ENCODE measurements around the gene LRRC23.

Gene LRRC23

GRCh38 chr12:6942331-6942665 lies 37.7 kb downstream of the LRRC23 start:
- DNase-seq (ENCODE audit: low read depth in 1 of 2, low spot score in 1 of 2), result no peak

- DNase-seq (ENCODE audit: low read depth in 1 of 2, low spot score in 1 of 2), result peak in 1 of 2 donors; percentile 54
Measured at GRCh38 chr12:6943389-6943721, 38.7 kb downstream of the LRRC23 start.

- DNase-seq (ENCODE audit: low read depth in 1 of 2, low spot score in 1 of 2), result peak; percentile 53 to 59
Measured at GRCh38 chr12:6943722-6944380, 39.2 kb downstream of the LRRC23 start, which contains the start of the genes C12orf57 and RNU7-1. Gene C12orf57, plus strand, starts transcription at chr12:6944022. Its CDS starts 100 bp downstream, at chr12:6944122. Gene RNU7-1, plus strand, starts transcription at chr12:6943816.

GRCh38 chr12:6944381-6945186 lies 40.0 kb downstream of the LRRC23 start:
- DNase-seq (ENCODE audit: low read depth in 1 of 2, low spot score in 1 of 2), result peak; percentile 68 to 73

- no peak for DNase-seq (ENCODE audit: low read depth in 1 of 2, low spot score in 1 of 2)
Measured at GRCh38 chr12:6945613-6946012, 41.0 kb downstream of the LRRC23 start.

GRCh38 chr12:6946033-6946919 lies 41.7 kb downstream of the LRRC23 start:
- DNase-seq (ENCODE audit: low read depth in 1 of 2, low spot score in 1 of 2), result no peak

GRCh38 chr12:6946920-6947374 lies 42.3 kb downstream of the LRRC23 start:
- no peak for DNase-seq (ENCODE audit: low read depth in 1 of 2, low spot score in 1 of 2)

GRCh38 chr12:6947615-6948014 lies 43.0 kb downstream of the LRRC23 start:
- no peak for DNase-seq (ENCODE audit: low read depth in 1 of 2, low spot score in 1 of 2)

GRCh38 chr12:6948873-6949594 lies 44.4 kb downstream of the LRRC23 start:
- DNase-seq (ENCODE audit: low read depth in 1 of 2, low spot score in 1 of 2), result no peak

GRCh38 chr12:6950401-6950801 lies 45.8 kb downstream of the LRRC23 start:
- no peak for DNase-seq (ENCODE audit: low read depth in 1 of 2, low spot score in 1 of 2)

GRCh38 chr12:6950811-6951540 lies 46.4 kb downstream of the LRRC23 start, which contains the start of gene PTPN6:
Gene PTPN6, plus strand, starts transcription at chr12:6951356. Its CDS starts 157 bp downstream, at chr12:6951513.
- DNase-seq (ENCODE audit: low read depth in 1 of 2, low spot score in 1 of 2), result no peak

- DNase-seq (ENCODE audit: low read depth in 1 of 2, low spot score in 1 of 2), result no peak
Measured at GRCh38 chr12:6951551-6952120, 47.0 kb downstream of the LRRC23 start.

GRCh38 chr12:6952121-6952862 lies 47.7 kb downstream of the LRRC23 start:
- no peak for DNase-seq (ENCODE audit: low read depth in 1 of 2, low spot score in 1 of 2)

- no peak for DNase-seq (ENCODE audit: low read depth in 1 of 2, low spot score in 1 of 2)
Measured at GRCh38 chr12:6952863-6953441, 48.3 kb downstream of the LRRC23 start.

GRCh38 chr12:6953442-6954315 lies 49.1 kb downstream of the LRRC23 start:
- DNase-seq (ENCODE audit: low read depth in 1 of 2, low spot score in 1 of 2), result peak in 1 of 2 donors; percentile 67

- DNase-seq (ENCODE audit: low read depth in 1 of 2, low spot score in 1 of 2), result no peak
Measured at GRCh38 chr12:6954316-6955107, 49.9 kb downstream of the LRRC23 start.
